Esophagus muscularis mucosa (tissue), 3 donors: Measurements from ENCODE around the gene FAM117B.

Experiments
- CTCF ChIP-seq, 3 experiments: fragments of 200-600 bp in 2 of 3; fragments of 450-650 bp in 1 of 3; sonication (generic) in 2 of 3; IDR thresholded peaks; one replicate each; pipeline ENCODE4 v1.5.1; 2017 to 2019; ENCODE audit warnings: antibody characterized with exemption in 3 of 3, mild to moderate bottlenecking in 2 of 3, moderate library complexity in 1 of 3
- POLR2A ChIP-seq: fragments of 450-650 bp; IDR thresholded peaks from one replicate; pipeline ENCODE4 v1.6.1; 2017; ENCODE audit warnings: antibody characterized with exemption, moderate library complexity, mild to moderate bottlenecking, low read depth

GRCh38 chr2:202689459-202689858, 54.7 kb downstream of the FAM117B start:
- TF ChIP-seq POLR2A (no peak), CTCF (IDR thresholded peaks at IDR 0.05) (no peak)
